HUES64 (cell line): Measurements from ENCODE around the gene TACC2.
"Not testable (repeated sequence)": the region's sequence is repeated elsewhere in the genome, so short reads cannot be mapped to it uniquely, and the experiment has no call there.

Experiments
- H3K27ac ChIP-seq: 2 replicates; pipeline ENCODE4 v1.7.0; 2013; ENCODE audit warnings: low read depth, low read length, inconsistent platforms
- H3K27me3 ChIP-seq: 2 replicates; pipeline ENCODE4 v1.6.1; 2013; ENCODE audit warnings: mild to moderate bottlenecking, low read length; ENCODE audit not compliant: insufficient read depth
- H3K36me3 ChIP-seq: 2 replicates; pipeline ENCODE4 v1.6.1; 2013; ENCODE audit warnings: mild to moderate bottlenecking, low read length; ENCODE audit not compliant: insufficient read depth
- H3K4me1 ChIP-seq: 2 replicates; pipeline ENCODE4 v1.6.1; 2013; ENCODE audit warnings: mild to moderate bottlenecking, low read length, moderate library complexity; ENCODE audit not compliant: insufficient read depth
- H3K4me3 ChIP-seq: 2 replicates; pipeline ENCODE4 v1.5.1; 2013; ENCODE audit warnings: mild to moderate bottlenecking, low read length, moderate library complexity
- H3K9ac ChIP-seq: 2 replicates; pipeline ENCODE4 v1.6.1; 2013; ENCODE audit warnings: mild to moderate bottlenecking, low read depth, low read length
- H3K9me3 ChIP-seq: 2 replicates; pipeline ENCODE4 v1.6.1; 2013; ENCODE audit warnings: low read depth, low read length; ENCODE audit not compliant: insufficient read depth
- WGBS: fragments of 150-250, 120-280 bp; methylation state at CpG from one replicate; pipeline ENCODE4 v1.1.7; 2013; ENCODE audit warnings: missing lambda C conversion rate; 5-methylcytosine and 5-hydroxymethylcytosine counted together

The TACC2 gene

DNA sequence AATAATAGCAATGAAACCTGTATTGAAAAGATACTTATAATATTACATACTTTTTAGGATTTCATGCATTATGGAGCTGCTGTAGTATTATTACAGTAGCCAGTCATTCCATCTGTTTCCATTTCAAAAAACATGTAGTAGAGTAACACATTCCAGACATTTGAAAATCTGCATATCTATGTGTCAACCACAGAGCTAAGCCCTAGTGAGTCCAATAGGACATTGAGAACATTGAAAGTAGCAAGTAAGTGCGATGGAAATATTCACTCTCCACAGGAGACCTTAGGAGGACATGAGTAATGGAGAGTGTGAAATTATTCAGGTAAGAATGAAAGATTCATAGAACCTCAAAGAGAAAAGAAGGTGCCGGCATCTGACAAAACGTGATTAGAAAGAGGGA, 29.3 kb upstream of the TACC2 start:
- 49% methylated on average over 2 of the region's 3 CpGs for WGBS
- H3K4me1 ChIP-seq: peaks cover 11% of the 10 kb centered on the region
- H3K36me3 ChIP-seq: peaks cover 63% of the 10 kb centered on the region
- peak overlapping the region; percentile 21; the same call in 1 of the 2 replicates for H3K27ac ChIP-seq
- no peak overlapping the region for H3K9ac ChIP-seq
- no peak overlapping the region for H3K4me3 ChIP-seq
- H3K27me3 ChIP-seq: no peaks in the 10 kb centered on the region
- H3K9me3 ChIP-seq: no peaks in the 10 kb centered on the region

DNA sequence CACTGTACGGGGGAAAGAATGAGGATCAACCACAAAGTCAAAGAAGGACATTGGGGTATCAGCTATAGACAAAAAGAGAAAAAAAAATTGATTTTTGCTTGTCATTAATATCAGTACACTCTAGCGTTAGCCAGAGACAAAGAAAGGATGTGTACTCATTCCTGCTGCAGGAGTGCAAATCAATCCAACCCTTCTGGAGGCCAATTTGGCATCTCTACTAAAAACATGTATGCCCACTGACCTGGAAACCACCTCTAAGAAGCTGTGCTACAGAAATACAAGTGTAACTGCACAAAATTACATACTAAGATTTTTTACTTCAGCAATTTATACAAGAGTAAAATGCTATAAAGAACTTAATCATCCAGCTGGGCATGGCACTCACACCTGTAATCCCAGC, 27.5 kb upstream of the TACC2 start:
- peaks cover 72% of the 10 kb centered on the region for H3K36me3 ChIP-seq

DNA sequence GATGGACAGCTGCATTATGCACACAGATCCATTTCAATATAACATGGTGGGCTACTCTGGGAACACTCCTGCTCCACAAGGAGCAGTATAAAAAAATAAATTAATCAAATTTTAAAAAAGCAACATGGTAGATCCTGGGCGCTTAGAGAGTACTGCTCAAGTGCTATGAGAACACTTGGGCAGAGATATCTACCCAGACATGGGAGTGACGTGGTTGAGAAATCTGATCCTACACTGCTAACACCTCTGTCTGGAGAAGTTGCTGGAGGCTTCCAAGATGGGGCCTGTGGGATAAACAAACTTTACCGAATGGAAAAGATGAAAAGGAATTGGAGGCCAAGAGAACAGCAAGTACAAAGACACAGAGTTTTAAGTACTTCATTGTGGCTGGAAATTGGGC, 23.0 kb upstream of the TACC2 start:
- Histone ChIP-seq H3K36me3 (peaks cover 81% of the 10 kb centered on the region), H3K9me3 (no peaks in the 10 kb centered on the region), H3K4me1 (no peaks in the 10 kb centered on the region), H3K4me3 (no peak overlapping the region), H3K27ac (no peak overlapping the region), H3K9ac (no peak overlapping the region), H3K27me3 (no peaks in the 10 kb centered on the region)
- 96% methylated on average over 3 of the region's 3 CpGs for WGBS

More for the DNA sequence above, 27.5 kb upstream of the TACC2 start:
- H3K27me3 ChIP-seq: no peaks in the 10 kb centered on the region
- H3K27ac ChIP-seq: no peak overlapping the region
- H3K4me3 ChIP-seq: no peak overlapping the region
- H3K9me3 ChIP-seq: no peaks in the 10 kb centered on the region
- H3K4me1 ChIP-seq: peaks cover 11% of the 10 kb centered on the region
- no peak overlapping the region for H3K9ac ChIP-seq
- WGBS: 93% methylated on average over 2 of the region's 2 CpGs

DNA sequence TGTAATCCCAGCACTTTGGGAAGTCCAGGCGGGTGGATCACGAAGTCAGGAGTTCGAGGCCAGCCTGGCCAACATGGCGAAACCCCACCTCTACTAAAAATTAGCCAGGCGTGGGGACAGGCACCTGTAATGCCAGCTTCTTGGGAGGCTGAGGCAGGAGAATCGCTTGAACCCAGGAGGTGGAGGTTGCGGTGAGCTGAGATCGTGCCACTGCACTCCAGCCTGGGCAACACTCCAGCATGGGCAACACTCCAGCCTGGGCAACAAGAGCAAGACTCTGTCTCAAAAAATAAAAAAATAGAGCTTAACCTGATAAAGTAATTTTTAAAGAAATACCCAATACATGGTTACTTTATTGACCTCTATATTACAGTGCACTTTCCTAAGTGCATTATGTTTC, 19.9 kb upstream of the TACC2 start:
- H3K36me3 ChIP-seq: peaks cover 74% of the 10 kb centered on the region
- 96% methylated on average over 8 of the region's 8 CpGs for WGBS
- not testable (repeated sequence) for H3K4me3 ChIP-seq, H3K27ac ChIP-seq, H3K9ac ChIP-seq, H3K4me1 ChIP-seq, H3K27me3 ChIP-seq, H3K9me3 ChIP-seq

DNA sequence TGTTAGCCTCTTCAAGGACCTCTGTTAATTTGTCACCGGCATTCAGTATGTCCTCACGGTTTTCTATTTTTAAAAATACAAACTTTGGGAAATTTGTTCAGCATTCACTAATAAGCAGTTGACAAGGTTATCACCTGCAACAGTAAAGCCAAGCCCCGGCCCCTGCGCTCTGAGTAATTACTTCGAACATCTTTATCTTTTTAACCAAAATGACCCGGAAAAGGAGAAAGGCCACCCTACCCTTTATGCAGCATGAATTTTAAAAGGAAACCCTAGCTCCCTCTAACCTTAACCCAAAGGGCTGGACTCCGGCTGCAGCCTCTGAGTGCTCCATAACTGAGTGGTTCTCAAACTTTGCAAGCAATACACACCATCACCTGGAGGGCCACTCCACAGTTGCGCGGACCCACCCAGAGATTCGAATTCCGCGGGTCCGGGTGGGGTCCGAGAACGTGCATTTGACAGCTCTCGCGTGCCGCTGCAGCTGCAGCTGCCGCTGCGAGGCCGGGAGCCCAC, 14.9 kb upstream of the TACC2 start:
- peak overlapping the region; percentile 96 for H3K27ac ChIP-seq
- WGBS: 15% methylated on average over 21 of the region's 21 CpGs

GRCh38 chr10:121974535-121975294, 14.2 kb upstream of the TACC2 start, which contains the start of gene NSMCE4A:
Gene NSMCE4A (minus strand): TSS chr10:121975217. CDS start chr10:121975165, 52 bp downstream.
- Histone ChIP-seq H3K27ac (peak within 1 kb of the TSS; percentile 96), H3K9me3 (peaks cover 18% of the 10 kb centered on the region; the same call in 1 of the 2 replicates)
- under 1% methylated on average over 101 of the region's 101 CpGs for WGBS

More for the DNA sequence above, 14.9 kb upstream of the TACC2 start:
- Histone ChIP-seq H3K4me3 (peak overlapping the region; percentile 84), H3K4me1 (peaks cover 9% of the 10 kb centered on the region), H3K9ac (peak overlapping the region; percentile 96), H3K36me3 (peaks cover 29% of the 10 kb centered on the region), H3K27me3 (no peaks in the 10 kb centered on the region), H3K9me3 (peaks cover 18% of the 10 kb centered on the region; the same call in 1 of the 2 replicates)

GRCh38 chr10:121975295-121976086, 13.5 kb upstream of the TACC2 start:
- peak overlapping the region; percentile 96 for H3K9ac ChIP-seq
- peaks cover 18% of the 10 kb centered on the region; the same call in 1 of the 2 replicates for H3K9me3 ChIP-seq
- peaks cover 9% of the 10 kb centered on the region for H3K4me1 ChIP-seq
- H3K4me3 ChIP-seq: peak overlapping the region; percentile 84
- H3K36me3 ChIP-seq: peaks cover 18% of the 10 kb centered on the region
- no peaks in the 10 kb centered on the region for H3K27me3 ChIP-seq
- H3K27ac ChIP-seq: peak overlapping the region; percentile 96
- 53% methylated on average over 21 of the region's 21 CpGs for WGBS

More at GRCh38 chr10:121974535-121975294, 14.2 kb upstream of the TACC2 start, which contains the start of gene NSMCE4A:
- Histone ChIP-seq H3K4me3 (peak within 1 kb of the TSS; percentile 84), H3K27me3 (no peaks in the 10 kb centered on the region), H3K4me1 (peaks cover 9% of the 10 kb centered on the region), H3K9ac (peak within 1 kb of the TSS; percentile 96), H3K36me3 (peaks cover 24% of the 10 kb centered on the region)

DNA sequence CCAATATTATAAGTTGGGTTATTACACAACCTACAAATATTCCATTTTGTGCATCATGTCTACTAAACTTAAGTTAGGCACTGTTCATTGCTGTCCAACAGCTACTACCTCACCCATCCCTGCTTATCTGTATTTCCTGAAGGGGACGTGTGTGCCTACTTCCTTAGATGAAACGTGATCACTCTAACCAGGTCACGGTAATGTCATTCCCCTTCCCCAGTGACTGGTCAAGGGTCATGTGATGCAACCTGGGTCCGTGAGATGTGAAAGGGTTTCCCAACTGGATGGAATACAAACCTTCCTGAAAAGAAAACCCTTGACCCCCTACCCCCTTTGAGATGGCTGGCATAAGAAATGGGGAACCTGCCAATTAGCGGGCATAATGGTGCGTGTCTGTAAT, 12.4 kb upstream of the TACC2 start:
- no peak overlapping the region for H3K27ac ChIP-seq
- 96% methylated on average over 6 of the region's 6 CpGs for WGBS
- peaks cover 18% of the 10 kb centered on the region; the same call in 1 of the 2 replicates for H3K9me3 ChIP-seq
- peaks cover 9% of the 10 kb centered on the region for H3K4me1 ChIP-seq
- H3K9ac ChIP-seq: no peak overlapping the region
- H3K36me3 ChIP-seq: peaks cover 10% of the 10 kb centered on the region
- H3K4me3 ChIP-seq: no peak overlapping the region
- no peaks in the 10 kb centered on the region for H3K27me3 ChIP-seq

DNA sequence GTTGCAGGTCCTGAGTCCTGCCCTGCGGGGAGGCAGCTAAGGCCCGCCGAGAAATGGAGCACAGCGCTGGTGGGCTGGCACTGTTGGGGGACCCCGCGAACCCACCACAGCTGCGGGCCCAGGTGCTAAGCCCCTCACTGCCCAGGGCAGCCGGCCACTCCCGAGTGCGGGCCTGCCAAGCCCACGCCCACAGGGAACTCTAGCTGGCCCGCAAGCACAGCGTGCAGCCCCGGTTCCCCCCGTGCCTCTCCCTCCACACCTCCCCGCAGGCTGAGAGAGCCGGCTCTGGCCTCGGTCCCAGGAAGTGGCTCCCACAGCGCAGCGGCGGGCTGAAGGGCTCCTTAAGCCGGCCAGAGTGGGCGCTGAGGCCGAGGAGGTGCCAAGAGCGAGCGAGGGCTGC, 10.5 kb upstream of the TACC2 start:
- Histone ChIP-seq H3K4me1 (peaks cover 5% of the 10 kb centered on the region), H3K4me3 (no peak overlapping the region), H3K27ac (no peak overlapping the region), H3K9ac (no peak overlapping the region), H3K9me3 (peaks cover 18% of the 10 kb centered on the region; the same call in 1 of the 2 replicates), H3K36me3 (no peaks in the 10 kb centered on the region), H3K27me3 (no peaks in the 10 kb centered on the region)
- WGBS: 97% methylated on average over 26 of the region's 26 CpGs

- Histone ChIP-seq H3K9me3 (peaks cover 22% of the 10 kb centered on the region), H3K27ac (no peak overlapping the region), H3K36me3 (no peaks in the 10 kb centered on the region), H3K4me1 (no peaks in the 10 kb centered on the region), H3K4me3 (no peak overlapping the region), H3K9ac (no peak overlapping the region), H3K27me3 (no peaks in the 10 kb centered on the region)
- 97% methylated on average over 2 of the region's 2 CpGs for WGBS
Observed at GRCh38 chr10:121981346-121981745, 7.6 kb upstream of the TACC2 start.

DNA sequence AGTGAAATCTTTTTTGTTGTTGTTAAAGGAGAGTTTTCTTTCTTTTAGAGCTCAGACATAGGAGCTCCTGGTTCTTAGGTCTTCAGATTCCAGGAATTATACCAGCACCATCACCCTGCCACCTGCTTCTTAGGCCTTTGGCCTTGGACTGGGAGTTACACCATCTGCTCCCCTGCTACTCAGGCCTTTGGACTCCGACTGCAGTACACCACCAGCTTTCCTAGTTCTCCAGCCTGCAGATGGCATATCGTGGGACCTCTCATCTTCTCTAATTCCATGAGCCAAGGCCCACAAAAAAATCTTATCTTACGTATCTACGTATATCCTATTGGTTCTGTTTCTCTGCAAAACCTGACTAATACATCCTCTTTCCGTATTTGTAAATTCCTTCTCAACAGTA, 5.1 kb upstream of the TACC2 start:
- H3K9me3 ChIP-seq: peaks cover 14% of the 10 kb centered on the region
- H3K36me3 ChIP-seq: no peaks in the 10 kb centered on the region
- H3K4me1 ChIP-seq: no peaks in the 10 kb centered on the region
- H3K27me3 ChIP-seq: no peaks in the 10 kb centered on the region
- H3K27ac ChIP-seq: no peak overlapping the region
- no peak overlapping the region for H3K4me3 ChIP-seq
- WGBS: 93% methylated on average over 5 of the region's 5 CpGs
- H3K9ac ChIP-seq: no peak overlapping the region
